HG03439 (cell line): ENCODE data around the gene DNAJB6.

ENCODE experiments used
- ATAC-seq: cut with Tn5 transposase; IDR thresholded peaks from one replicate; pipeline ENCODE4 v1.9.1; 2021; ENCODE audit warnings: mild to moderate bottlenecking, moderate library complexity; ENCODE audit not compliant: unreplicated experiment

Gene DNAJB6

GRCh38 chr7:157394246-157395191 is 57.7 kb downstream of the DNAJB6 start:
- ATAC-seq = no peak

GRCh38 chr7:157395206-157395605 is 58.4 kb downstream of the DNAJB6 start:
- ATAC-seq = no peak

GRCh38 chr7:157396316-157397035 is 59.7 kb downstream of the DNAJB6 start:
- ATAC-seq = no peak

- no peak for ATAC-seq
Observed at GRCh38 chr7:157397036-157397720, 60.4 kb downstream of the DNAJB6 start.

- no peak for ATAC-seq
Observed at GRCh38 chr7:157397731-157398691, 61.2 kb downstream of the DNAJB6 start.

- ATAC-seq = no peak
Observed at GRCh38 chr7:157399086-157399687, 62.4 kb downstream of the DNAJB6 start.

GRCh38 chr7:157400171-157400860 is 63.5 kb downstream of the DNAJB6 start:
- no peak for ATAC-seq

- ATAC-seq = no peak
Observed at GRCh38 chr7:157401567-157402387, 65.0 kb downstream of the DNAJB6 start.

- no peak for ATAC-seq
Observed at GRCh38 chr7:157402388-157402703, 65.5 kb downstream of the DNAJB6 start.

GRCh38 chr7:157402911-157403534 is 66.2 kb downstream of the DNAJB6 start:
- no peak for ATAC-seq

GRCh38 chr7:157403646-157404401 is 67.0 kb downstream of the DNAJB6 start:
- no peak for ATAC-seq

- no peak for ATAC-seq
Observed at GRCh38 chr7:157404845-157405481, 68.2 kb downstream of the DNAJB6 start.

- ATAC-seq = no peak
Observed at GRCh38 chr7:157405501-157405900, 68.7 kb downstream of the DNAJB6 start.

GRCh38 chr7:157405914-157406810 is 69.4 kb downstream of the DNAJB6 start:
- ATAC-seq = no peak

GRCh38 chr7:157406971-157407370 is 70.2 kb downstream of the DNAJB6 start:
- ATAC-seq = no peak
